Measurements from ENCODE around the gene LRP6.
A peak's percentile ranks its signal among the peaks of the same experiment; 100 is the strongest.
"Not testable (repeated sequence)": the region's sequence is repeated elsewhere in the genome, so short reads cannot be mapped to it uniquely, and the experiment has no call there.

The LRP6 gene

DNA sequence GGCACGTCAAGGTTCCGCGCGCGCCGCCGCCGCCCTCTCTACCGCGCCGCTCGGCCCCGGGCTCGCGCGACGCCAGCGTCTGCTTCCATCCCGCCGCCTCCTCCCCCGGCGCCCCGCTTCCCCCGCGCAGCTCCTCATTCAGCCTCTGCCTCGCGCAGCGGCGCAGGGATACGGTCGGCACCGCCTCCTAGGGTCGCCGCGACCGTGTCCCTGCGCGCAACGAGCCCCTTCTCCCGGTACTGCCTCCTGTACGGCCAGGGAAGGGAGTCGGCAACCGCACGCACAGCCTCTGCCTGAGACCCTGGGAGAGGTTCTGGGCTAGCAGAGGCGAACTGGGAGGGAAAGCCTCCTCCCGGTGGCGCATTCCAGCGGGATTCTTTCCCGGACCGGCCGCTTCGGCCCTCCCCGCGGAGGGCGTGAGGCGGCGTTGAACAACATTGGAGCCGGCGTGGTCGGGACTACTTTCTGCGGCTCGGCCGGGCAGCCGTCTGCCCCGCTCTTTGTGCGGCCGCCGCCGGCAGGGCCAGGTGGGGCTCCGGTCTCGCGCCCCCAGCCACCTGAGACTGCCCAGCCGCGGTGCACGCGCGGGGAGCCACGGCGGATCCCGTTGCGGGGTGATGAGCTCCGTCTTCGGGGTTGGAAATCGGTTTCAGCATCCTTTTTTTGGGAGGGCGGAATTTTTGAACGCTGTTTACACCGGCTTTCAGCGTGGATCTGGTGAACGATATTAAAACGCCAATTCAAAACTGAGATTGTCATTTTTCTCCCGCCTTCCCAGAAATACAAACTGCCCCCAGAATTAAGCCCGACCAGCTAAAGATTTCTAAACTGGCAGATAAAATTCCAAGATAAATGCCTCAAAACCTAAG, at the start of gene LRP6:
Gene LRP6 (minus strand): TSS at position 172 of the 869 bp plus-strand sequence. CDS start 309 bp downstream, outside the sequence.
- peak; percentile 33 for DNase-seq (ENCODE audit: low read depth, low spot score)

DNA sequence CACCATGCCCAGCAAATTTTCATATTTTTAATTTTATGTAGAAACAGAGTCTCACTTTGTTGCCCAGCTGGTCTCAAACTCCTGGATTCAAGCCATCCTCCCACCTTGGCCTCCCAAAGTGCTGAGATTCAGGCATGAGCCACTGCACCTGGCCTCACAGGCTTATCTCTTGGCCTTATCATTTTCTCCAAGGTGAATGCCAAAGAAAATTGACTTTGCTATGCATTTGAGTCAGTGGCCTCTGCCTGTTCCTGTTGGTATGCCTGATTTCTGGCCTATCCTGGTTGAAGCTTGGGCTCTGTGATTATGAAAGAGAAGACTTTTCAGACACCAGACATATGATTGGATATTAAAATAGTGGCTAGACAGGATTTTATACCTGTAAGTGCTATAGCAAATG, 49.0 kb upstream of the LRP6 start:
- no peak for DNase-seq (ENCODE audit: low read depth, low spot score)

DNA sequence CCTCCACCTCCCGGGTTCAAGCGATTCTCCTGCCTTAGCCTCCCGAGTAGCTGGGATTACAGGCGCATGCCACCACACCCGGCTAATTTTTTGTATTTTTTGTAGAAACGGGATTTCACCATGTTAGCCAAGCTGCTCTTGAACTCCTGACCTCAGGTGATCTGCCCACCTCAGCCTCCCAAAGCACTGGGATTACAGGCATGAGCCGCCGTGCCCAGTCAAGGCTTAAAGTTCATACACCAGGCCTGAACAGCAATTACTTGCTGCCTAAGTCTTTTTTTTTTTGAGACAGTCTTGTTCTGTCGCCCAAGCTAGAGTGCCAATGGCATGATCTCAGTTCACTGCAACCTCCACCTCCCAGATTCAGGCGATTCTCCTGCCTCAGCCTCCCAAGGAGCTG, 43.9 kb upstream of the LRP6 start:
- not testable (repeated sequence) for DNase-seq (ENCODE audit: low read depth, low spot score)

GRCh38 chr12:12305568-12306300, 38.9 kb upstream of the LRP6 start:
- no peak for DNase-seq (ENCODE audit: low read depth, low spot score)

GRCh38 chr12:12302976-12303375, 36.1 kb upstream of the LRP6 start:
- no peak for DNase-seq (ENCODE audit: low read depth, low spot score)

GRCh38 chr12:12301122-12301521, 34.3 kb upstream of the LRP6 start:
- DNase-seq (ENCODE audit: low read depth, low spot score): no peak

- no peak for DNase-seq (ENCODE audit: low read depth, low spot score)
These were observed 30.5 kb upstream of the LRP6 start for GRCh38 chr12:12297201-12297830.

DNA sequence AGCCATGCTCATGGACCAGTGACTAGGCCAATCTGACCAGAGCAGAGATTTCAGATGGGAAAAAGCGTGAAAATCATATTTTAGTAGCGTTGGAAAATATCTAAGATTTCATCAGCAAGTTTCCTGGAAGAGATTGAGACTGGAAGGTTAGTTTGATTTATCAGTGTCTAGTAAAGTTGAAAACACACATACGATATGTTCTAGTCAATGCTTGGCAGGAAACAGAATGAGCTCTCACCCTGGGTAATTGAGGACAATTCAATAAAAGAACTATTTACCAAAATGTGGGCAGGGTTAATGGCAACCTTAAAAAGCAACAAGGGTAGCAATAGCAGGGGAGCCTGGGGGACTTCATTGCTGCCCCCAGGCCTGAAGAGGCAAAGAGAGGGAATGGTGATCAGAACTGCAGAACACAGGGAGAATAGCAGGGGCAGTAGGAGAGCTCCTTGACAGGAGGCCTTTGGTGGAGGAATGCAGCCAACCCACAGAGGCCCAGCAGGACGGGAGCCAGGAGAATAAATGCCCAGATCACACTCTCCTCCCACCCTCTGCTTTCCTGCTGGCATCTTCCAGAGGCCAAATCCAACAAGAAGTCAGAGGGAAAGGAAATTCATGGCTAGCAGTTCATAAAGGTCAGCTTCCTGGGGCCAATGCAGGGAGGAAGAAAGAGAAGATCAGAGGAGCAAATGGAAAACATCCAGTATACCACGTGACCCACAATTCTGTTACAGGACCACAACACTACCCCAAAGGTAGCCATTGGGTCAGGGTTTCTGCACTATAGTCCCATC, 27.6 kb upstream of the LRP6 start:
- DNase-seq (ENCODE audit: low read depth, low spot score): no peak

- DNase-seq (ENCODE audit: low read depth, low spot score): no peak
These were observed 23.4 kb upstream of the LRP6 start for GRCh38 chr12:12290206-12290605.

- no peak for DNase-seq (ENCODE audit: low read depth, low spot score)
These were observed 19.6 kb upstream of the LRP6 start for GRCh38 chr12:12286441-12286840.

- DNase-seq (ENCODE audit: low read depth, low spot score): no peak
These were observed 16.0 kb upstream of the LRP6 start for GRCh38 chr12:12282761-12283425.

- no peak for DNase-seq (ENCODE audit: low read depth, low spot score)
These were observed 15.4 kb upstream of the LRP6 start for GRCh38 chr12:12282202-12282601.

GRCh38 chr12:12281134-12281533, 14.3 kb upstream of the LRP6 start:
- no peak for DNase-seq (ENCODE audit: low read depth, low spot score)

DNA sequence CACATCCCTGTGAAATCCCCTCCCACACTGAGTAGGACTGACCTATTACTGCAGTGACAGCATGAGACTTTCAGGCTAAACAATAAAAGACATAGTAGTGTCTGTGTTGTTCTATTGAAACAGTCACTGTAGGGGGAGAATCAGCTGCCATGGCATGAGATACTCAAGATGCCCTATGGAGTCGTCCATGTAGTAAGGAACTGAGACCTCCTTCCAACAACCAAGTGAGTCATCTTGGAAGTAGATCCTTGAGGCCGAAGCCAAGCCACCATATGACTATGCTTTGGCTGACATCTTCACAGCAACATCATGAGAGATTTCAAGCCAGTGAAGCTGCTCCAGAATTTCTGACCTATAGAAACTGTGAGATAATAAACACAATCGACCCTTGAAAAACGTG, 12.1 kb upstream of the LRP6 start:
- DNase-seq (ENCODE audit: low read depth, low spot score): no peak

DNA sequence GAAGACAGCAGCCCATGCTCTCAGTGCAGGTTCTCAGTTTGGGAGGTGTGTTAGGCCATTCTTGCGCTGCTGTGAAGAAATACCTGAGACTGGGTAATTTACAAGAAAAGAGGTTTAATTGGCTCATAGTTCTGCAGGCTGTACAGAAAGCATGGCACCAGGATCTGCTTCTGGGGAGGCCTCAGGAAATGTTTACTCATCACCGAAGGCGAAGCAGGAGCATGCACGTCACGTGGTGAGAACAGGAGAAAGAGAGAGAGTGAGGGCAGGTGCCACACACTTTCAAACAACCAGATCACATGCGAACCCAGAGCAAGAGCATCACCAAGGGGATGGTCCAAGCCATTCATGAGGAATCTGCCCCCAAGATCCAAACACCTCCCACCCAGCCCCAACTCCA, 9.0 kb upstream of the LRP6 start:
- no peak for DNase-seq (ENCODE audit: low read depth, low spot score)

DNA sequence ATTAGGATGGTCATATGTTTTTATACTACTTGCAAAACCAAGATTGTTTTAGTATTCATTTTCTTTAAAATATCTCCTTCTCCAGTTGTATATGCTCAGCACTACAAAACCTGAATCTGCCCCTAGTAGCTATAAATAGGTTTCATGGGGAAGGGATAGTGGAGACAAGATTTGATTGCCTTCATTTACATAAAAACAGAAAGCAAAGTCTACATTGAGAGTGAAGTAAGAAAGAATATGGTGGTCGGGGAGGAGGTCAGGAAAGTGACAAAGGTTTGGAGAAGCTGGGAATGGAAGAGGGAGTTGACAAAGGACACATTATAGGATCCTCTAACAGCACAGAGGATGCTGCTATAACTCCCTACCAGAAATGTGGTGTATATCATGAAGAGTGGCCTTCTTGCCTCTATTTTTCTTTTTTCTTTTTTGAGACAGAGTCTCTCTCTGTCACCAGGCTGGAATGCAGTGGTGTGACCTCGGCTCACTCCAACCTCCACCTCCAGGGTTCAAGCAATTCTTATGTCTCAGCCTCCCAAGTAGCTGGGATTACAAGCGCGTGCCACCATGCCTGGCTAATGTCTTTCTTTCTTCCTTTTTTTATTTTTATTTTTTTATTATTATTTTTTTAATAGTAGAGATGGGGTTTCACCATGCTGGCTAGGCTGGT, 6.6 kb upstream of the LRP6 start:
- DNase-seq (ENCODE audit: low read depth, low spot score): no peak

DNA sequence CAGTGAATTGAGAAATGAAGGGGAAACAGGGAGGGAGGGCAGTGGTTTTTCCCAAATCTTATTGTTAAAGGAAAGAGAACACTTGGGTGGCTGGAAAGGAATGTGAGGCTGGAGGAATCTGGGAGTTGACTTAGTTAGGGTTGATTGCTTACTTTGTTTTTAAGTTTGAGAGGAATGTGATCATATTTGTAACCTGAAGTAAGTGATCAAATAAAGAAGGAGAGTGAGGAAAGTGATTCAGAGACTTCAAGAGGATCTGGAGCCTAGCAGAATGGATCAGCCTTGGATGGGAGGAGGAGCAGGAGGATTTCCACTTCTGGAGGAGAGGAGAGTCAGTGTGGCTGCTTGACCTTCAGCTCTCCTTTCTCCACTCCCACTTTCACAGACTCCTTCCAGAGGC, 6.0 kb upstream of the LRP6 start:
- DNase-seq (ENCODE audit: low read depth, low spot score): no peak

DNA sequence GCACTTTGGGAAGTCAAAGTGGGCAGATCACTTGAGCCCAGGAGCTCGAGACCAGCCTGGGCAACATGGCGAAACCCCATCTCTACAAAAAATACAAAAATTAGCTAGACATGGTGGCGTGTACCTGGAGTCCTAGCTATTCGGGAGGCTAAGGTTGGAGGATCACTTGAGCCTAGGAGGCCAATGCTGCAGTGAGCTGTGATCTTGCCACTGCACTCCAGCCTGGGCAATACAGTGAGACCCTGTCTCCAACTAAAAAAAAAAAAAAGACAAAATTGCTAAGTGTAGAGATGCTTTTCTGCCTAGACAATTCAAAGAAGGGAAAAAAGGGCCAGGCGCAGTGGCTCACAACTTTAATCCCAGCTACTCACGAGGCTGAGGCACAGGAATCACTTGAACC, 3.4 kb upstream of the LRP6 start:
- DNase-seq (ENCODE audit: low read depth, low spot score): no peak

DNA sequence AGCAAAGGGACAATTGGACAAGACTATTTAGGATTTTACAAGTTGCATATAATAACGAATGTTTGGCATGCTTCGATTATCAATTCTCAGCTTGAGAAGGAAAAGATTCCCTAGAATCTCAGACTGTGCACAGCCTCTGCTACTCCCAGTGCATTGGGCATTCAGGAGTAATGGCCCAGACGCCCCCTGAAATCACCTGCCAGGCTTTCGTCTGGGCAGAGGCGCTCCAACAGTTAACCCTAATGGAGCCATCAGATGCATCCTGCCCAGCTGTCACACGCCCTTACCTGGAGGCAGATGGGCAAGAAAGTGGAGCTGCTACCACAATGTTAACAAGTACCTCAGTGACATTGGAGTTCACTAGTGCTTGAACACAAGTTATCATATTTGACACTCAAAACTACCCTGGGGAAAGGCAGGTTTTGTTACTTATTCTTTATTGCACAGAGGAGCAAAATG, 927 bp upstream of the LRP6 start:
- DNase-seq (ENCODE audit: low read depth, low spot score): no peak

- DNase-seq (ENCODE audit: low read depth, low spot score): no peak
These were observed 413 bp downstream of the LRP6 start for GRCh38 chr12:12266389-12266872.

All from activated CD4-positive, CD25-positive, alpha-beta regulatory T cell treated with anti-CD3 and anti-CD28 coated beads, Interleukin-2, amount 50 U/mL, for 16 hours (primary cell).